Measurements from ENCODE around the gene SFSWAP.

SFSWAP gene

GRCh38 chr12:131840643-131841416, 129.9 kb downstream of the SFSWAP start:
- DNase-seq = no peak

- no peak for DNase-seq
Measured at GRCh38 chr12:131841547-131841946, 130.7 kb downstream of the SFSWAP start.

GRCh38 chr12:131842169-131842568, 131.3 kb downstream of the SFSWAP start:
- DNase-seq = no peak

- DNase-seq = no peak
Measured at GRCh38 chr12:131843527-131843926, 132.6 kb downstream of the SFSWAP start.

GRCh38 chr12:131844140-131844539, 133.2 kb downstream of the SFSWAP start:
- no peak for DNase-seq

GRCh38 chr12:131844656-131845055, 133.8 kb downstream of the SFSWAP start:
- no peak for DNase-seq

- DNase-seq = no peak
Measured at GRCh38 chr12:131845121-131845520, 134.2 kb downstream of the SFSWAP start.

GRCh38 chr12:131847456-131847855, 136.6 kb downstream of the SFSWAP start:
- no peak for DNase-seq

- no peak for DNase-seq
Measured at GRCh38 chr12:131848753-131849152, 137.9 kb downstream of the SFSWAP start.
